Fibroblast of lung (primary cell): ENCODE results near the gene HECW1.

ENCODE experiments used
- EZH2 ChIP-seq: IDR thresholded peaks from 2 replicates; pipeline ENCODE4 v1.5.1; 2012; ENCODE audit warnings: low read length, control low read depth, mild to moderate bottlenecking; ENCODE audit errors: missing control alignments
- TF ChIP-seq, protein P1 (sequence below), 2 donors: IDR thresholded peaks in 1 of 2; conservative IDR thresholded peaks in 1 of 2; 1 replicate in 1 of 2; 2 replicates in 1 of 2; pipeline ENCODE4 v1.5.1; 2011 to 2012; ENCODE audit warnings: low read length in 2 of 2, control low read depth in 1 of 2, inconsistent platforms in 1 of 2, low read depth in 1 of 2, mild to moderate bottlenecking in 1 of 2

DNA sequence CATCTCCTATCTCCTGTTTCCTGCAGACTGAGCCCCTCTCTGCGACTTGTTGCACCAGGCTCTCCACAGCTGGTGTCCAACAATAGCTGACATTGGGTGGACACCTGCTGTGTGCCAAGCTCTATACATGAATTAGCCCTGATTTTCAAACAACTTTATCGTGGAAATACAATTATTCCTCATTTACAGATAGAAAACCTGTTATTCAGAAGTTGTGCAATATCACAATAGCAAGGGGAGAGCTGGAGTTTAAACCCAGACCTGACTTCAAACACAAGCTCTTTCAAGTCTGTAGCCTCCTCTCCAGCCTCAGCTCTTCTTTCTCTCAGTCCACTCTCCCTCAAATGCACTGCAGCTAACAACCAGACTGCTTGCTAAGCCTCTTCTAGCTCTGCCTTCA, 168.8 kb downstream of the HECW1 start:
- TF ChIP-seq, protein P1, sequence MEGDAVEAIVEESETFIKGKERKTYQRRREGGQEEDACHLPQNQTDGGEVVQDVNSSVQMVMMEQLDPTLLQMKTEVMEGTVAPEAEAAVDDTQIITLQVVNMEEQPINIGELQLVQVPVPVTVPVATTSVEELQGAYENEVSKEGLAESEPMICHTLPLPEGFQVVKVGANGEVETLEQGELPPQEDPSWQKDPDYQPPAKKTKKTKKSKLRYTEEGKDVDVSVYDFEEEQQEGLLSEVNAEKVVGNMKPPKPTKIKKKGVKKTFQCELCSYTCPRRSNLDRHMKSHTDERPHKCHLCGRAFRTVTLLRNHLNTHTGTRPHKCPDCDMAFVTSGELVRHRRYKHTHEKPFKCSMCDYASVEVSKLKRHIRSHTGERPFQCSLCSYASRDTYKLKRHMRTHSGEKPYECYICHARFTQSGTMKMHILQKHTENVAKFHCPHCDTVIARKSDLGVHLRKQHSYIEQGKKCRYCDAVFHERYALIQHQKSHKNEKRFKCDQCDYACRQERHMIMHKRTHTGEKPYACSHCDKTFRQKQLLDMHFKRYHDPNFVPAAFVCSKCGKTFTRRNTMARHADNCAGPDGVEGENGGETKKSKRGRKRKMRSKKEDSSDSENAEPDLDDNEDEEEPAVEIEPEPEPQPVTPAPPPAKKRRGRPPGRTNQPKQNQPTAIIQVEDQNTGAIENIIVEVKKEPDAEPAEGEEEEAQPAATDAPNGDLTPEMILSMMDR (conservative IDR thresholded peaks at IDR 0.05 in 1 of 2, IDR thresholded peaks at IDR 0.05 in 1 of 2; ENCODE audit: low read depth in 1 of 2, low read length in 2 of 2) = no peak
- TF ChIP-seq EZH2 = no peak
